Gastrocnemius medialis (tissue), 4 donors: Measurements from ENCODE around the gene LDLRAD1. TPM values are rescaled to one million over a fixed set of nuclear protein-coding genes. Genes with fewer than 3 reads are reported as not detected.
"Not testable (repeated sequence)": the region's sequence is repeated elsewhere in the genome, so short reads cannot be mapped to it uniquely, and the experiment has no call there.

Experiments used
- ATAC-seq, 2 donors: fragments of 150-250 bp; one replicate each; pipeline ENCODE4 v1.9.1; 2016
- DNase-seq, 2 donors: peaks; one replicate each; pipeline ENCODE4 v3.0.0-alpha.2; 2019
- H3K27ac ChIP-seq, 4 donors: fragments of 200-600 bp; sonication (generic); 1 replicate in 1 of 4; 2 replicates in 3 of 4; pipeline ENCODE4 v1.5.1; 2016 to 2018; ENCODE audit warnings: mild to moderate bottlenecking in 2 of 4, moderate library complexity in 1 of 4
- H3K27me3 ChIP-seq, 3 donors: fragments of 200-600 bp; sonication (generic) in 2 of 3; 1 replicate in 1 of 3; 2 replicates in 2 of 3; pipeline versions ENCODE4 v1.5.1 to v1.6.0; 2016 to 2019; ENCODE audit warnings: mild to moderate bottlenecking in 1 of 3, moderate library complexity in 1 of 3
- H3K36me3 ChIP-seq, 2 donors: fragments of 200-600 bp; sonication (generic) in 1 of 2; one replicate each; pipeline ENCODE4 v1.5.1; 2017 to 2018
- H3K4me1 ChIP-seq, 2 donors: fragments of 200-600 bp; sonication (generic) in 1 of 2; one replicate each; pipeline ENCODE4 v1.5.1; 2016 to 2017; ENCODE audit warnings: mild to moderate bottlenecking in 2 of 2
- H3K4me3 ChIP-seq, 4 donors: fragments of 200-600 bp; sonication (generic) in 3 of 4; 1 replicate in 1 of 4; 2 replicates in 3 of 4; pipeline ENCODE4 v1.5.1; 2016 to 2019; ENCODE audit warnings: mild to moderate bottlenecking in 2 of 4
- H3K9me3 ChIP-seq, 3 donors: fragments of 200-600 bp; sonication (generic) in 2 of 3; 1 replicate in 1 of 3; 2 replicates in 2 of 3; pipeline ENCODE4 v1.5.1; 2016 to 2019
- CTCF ChIP-seq, 5 experiments: fragments of 450-650 bp in 3 of 5; fragments of 200-600 bp in 2 of 5; sonication (generic) in 2 of 5; IDR thresholded peaks in 4 of 5; conservative IDR thresholded peaks in 1 of 5; 1 replicate in 4 of 5; 2 replicates in 1 of 5; pipeline ENCODE4 v1.5.1; 2016 to 2019; ENCODE audit warnings: antibody characterized with exemption in 5 of 5, mild to moderate bottlenecking in 3 of 5, moderate library complexity in 3 of 5
- POLR2A ChIP-seq, 2 donors: fragments of 450-650 bp; IDR thresholded peaks; one replicate each; pipeline ENCODE4 v1.6.1; 2017; ENCODE audit warnings: antibody characterized with exemption in 2 of 2, mild to moderate bottlenecking in 2 of 2, moderate library complexity in 2 of 2
- in situ Hi-C, 4 donors: fragments of 200-750 bp; cut with MboI; loops; one replicate each; pipeline versions ENCODE4 v1.15.0 to v1.8.0; 2017; ENCODE audit warnings: low sequenced_read_pairs in 4 of 4
- intact Hi-C: fragments of 100-400 bp; cut with DNase I; formaldehyde crosslinking; loops from one replicate; pipeline ENCODE4 v1.15.1; 2023; ENCODE audit warnings: low total_unique reads
- total RNA-seq, 4 donors: library from RNA; depleted of rRNA; stranded (reverse); fragments of >200 nt; gene quantifications; one replicate each; pipeline versions ENCODE4 v1.1.0 to v1.2.3, GENCODE V29; 2016

Gene LDLRAD1
- total RNA-seq, 4 donors from 2014 or later: not detected

GRCh38 chr1:54037476-54037875 is 19.5 kb upstream of the LDLRAD1 start:
- TF ChIP-seq POLR2A (IDR thresholded peaks at IDR 0.05) (no peak), CTCF (IDR thresholded peaks at IDR 0.05 in 4 of 5, conservative IDR thresholded peaks at IDR 0.05 in 1 of 5) (no peak)
- ATAC-seq (no peak), DNase-seq (no peak)
- intact Hi-C loops: no loop called here
- H3K4me1 ChIP-seq: no peaks in the 10 kb centered on the region
- in situ Hi-C loops: no loop called here
- peaks cover 2 to 94% of the 10 kb centered on the region in 2 donors for H3K36me3 ChIP-seq
- no peak overlapping the region for H3K27ac ChIP-seq
- no peaks in the 10 kb centered on the region for H3K9me3 ChIP-seq
- no peak overlapping the region for H3K4me3 ChIP-seq
- no peaks in the 10 kb centered on the region for H3K27me3 ChIP-seq

GRCh38 chr1:54028306-54029251 is 10.6 kb upstream of the LDLRAD1 start:
- TF ChIP-seq CTCF (IDR thresholded peaks at IDR 0.05 in 4 of 5, conservative IDR thresholded peaks at IDR 0.05 in 1 of 5) (no peak), POLR2A (IDR thresholded peaks at IDR 0.05) (no peak)
- Histone ChIP-seq H3K4me1 (no peaks in the 10 kb centered on the region), H3K4me3 (no peak overlapping the region), H3K27ac (no peak overlapping the region), H3K9me3 (no peaks in the 10 kb centered on the region), H3K27me3 (no peaks in the 10 kb centered on the region), H3K36me3 (peaks cover 0 to 43% of the 10 kb centered on the region in 2 donors)
- no peak for DNase-seq
- ATAC-seq: no peak
- intact Hi-C loops: no loop called here
- in situ Hi-C loops: no loop called here

GRCh38 chr1:54027848-54028247 is 9.9 kb upstream of the LDLRAD1 start:
- H3K9me3 ChIP-seq: no peaks in the 10 kb centered on the region
- no peak for TF ChIP-seq POLR2A (IDR thresholded peaks at IDR 0.05)
- no peak for TF ChIP-seq CTCF (IDR thresholded peaks at IDR 0.05 in 4 of 5, conservative IDR thresholded peaks at IDR 0.05 in 1 of 5)
- no peak overlapping the region for H3K27ac ChIP-seq
- intact Hi-C loops (no loop called here), in situ Hi-C loops (no loop called here)
- DNase-seq (no peak), ATAC-seq (no peak)
- H3K36me3 ChIP-seq: peaks cover 0 to 36% of the 10 kb centered on the region in 2 donors
- H3K27me3 ChIP-seq: no peaks in the 10 kb centered on the region
- H3K4me1 ChIP-seq: no peaks in the 10 kb centered on the region
- H3K4me3 ChIP-seq: no peak overlapping the region

- in situ Hi-C loops, ATAC-seq, H3K4me1 ChIP-seq, intact Hi-C loops, H3K27me3 ChIP-seq, H3K36me3 ChIP-seq, H3K9me3 ChIP-seq, H3K4me3 ChIP-seq, H3K27ac ChIP-seq, DNase-seq: not testable (repeated sequence)
Measured at GRCh38 chr1:54024811-54025210, 6.8 kb upstream of the LDLRAD1 start.

GRCh38 chr1:54024358-54024757 is 6.4 kb upstream of the LDLRAD1 start:
- DNase-seq (no peak), ATAC-seq (no peak)
- Histone ChIP-seq H3K27me3 (no peaks in the 10 kb centered on the region), H3K4me3 (no peak overlapping the region), H3K4me1 (no peaks in the 10 kb centered on the region), H3K36me3 (peaks cover 0 to 1% of the 10 kb centered on the region in 2 donors), H3K27ac (no peak overlapping the region), H3K9me3 (no peaks in the 10 kb centered on the region)
- in situ Hi-C loops: no loop called here
- intact Hi-C loops: no loop called here
- TF ChIP-seq POLR2A (IDR thresholded peaks at IDR 0.05): no peak
- TF ChIP-seq CTCF (IDR thresholded peaks at IDR 0.05 in 4 of 5, conservative IDR thresholded peaks at IDR 0.05 in 1 of 5): no peak

GRCh38 chr1:54019562-54020176 is 1.7 kb upstream of the LDLRAD1 start:
- H3K4me3 ChIP-seq, in situ Hi-C loops, H3K27me3 ChIP-seq: not testable (repeated sequence)

More at GRCh38 chr1:54019562-54020176, 1.7 kb upstream of the LDLRAD1 start:
- H3K36me3 ChIP-seq, DNase-seq, ATAC-seq, H3K4me1 ChIP-seq, H3K27ac ChIP-seq, intact Hi-C loops, H3K9me3 ChIP-seq: not testable (repeated sequence)
